GM18870 (cell line): ENCODE data around the gene FRA10AC1.

ENCODE experiments used
- ATAC-seq: cut with Tn5 transposase; IDR thresholded peaks from one replicate; pipeline ENCODE4 v1.9.1; 2021; ENCODE audit warnings: moderate library complexity; ENCODE audit not compliant: unreplicated experiment

Gene FRA10AC1

DNA sequence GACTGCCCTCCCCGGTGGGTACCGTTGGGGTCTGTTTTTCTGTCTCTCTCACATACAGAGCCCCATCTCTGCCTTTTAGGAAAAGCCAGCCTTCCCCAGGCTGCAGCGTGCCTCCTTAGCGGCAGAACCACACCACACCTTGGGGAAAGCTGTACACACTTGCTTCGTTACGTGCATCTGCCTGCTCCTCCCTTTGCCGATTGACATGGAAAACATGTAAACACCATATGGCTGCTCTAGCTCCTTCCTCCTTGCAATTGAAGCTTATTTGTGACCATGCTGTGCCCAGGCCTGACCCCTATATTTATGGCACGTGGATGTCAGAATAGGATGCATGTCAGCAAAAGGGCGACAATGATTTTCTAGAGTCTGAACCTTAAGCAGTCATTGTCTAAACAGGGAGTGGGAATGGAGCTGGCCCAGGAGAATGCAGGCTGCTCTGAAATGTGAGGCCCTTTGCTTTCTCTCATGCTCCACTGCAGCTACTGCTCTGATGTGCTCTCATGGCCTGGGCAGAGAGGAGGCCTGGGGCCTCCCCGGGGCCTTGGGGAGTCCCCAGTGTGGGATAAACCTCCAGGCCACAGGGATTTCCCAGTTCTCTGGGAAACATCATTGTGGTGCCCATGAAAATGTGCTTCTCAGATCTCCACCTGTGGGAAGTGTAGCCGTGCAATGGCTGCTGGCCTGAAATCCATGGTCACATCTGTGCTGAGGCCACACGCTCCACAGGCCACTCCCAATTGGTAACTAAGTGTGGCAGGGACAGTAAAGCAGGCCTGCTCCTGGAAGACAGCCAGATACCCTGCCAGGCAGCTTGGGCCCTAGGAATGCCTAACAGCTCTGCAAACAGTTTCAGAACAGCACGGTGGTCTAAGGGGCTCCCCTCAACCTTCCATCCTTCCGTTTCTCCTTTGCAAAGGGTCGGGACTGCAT lies 71.5 kb downstream of the FRA10AC1 start:
- no peak for ATAC-seq

DNA sequence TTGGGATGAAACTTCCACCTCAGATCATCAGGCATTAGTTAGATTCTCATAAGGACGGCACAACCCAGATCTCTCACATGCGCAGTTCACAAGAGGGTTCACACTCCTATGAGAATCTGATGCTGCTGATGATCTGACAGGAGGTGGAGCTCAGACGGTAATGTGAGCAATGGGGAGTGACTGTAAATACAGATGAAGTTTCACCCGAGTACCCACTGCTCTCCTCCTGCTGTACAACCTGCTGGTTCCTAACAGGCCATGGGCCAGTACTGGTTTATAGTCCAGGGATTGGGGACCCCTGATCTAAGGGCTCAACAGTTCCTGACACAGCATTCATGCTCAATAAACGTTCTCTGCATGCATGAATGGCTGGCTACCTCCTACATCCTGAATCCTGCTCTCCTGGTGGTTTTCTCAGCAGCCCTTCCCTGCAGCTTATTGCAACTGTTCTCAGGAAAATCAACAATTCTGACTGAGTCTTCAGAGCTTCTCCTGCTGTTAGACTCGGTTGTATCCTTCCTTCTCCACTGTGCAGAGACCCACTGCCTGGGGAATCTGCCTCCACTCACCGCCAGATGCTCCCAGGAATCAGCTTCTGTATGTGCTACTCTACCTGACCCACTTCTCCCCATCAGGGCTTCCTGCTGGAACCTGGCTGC lies 72.6 kb downstream of the FRA10AC1 start:
- ATAC-seq = no peak

DNA sequence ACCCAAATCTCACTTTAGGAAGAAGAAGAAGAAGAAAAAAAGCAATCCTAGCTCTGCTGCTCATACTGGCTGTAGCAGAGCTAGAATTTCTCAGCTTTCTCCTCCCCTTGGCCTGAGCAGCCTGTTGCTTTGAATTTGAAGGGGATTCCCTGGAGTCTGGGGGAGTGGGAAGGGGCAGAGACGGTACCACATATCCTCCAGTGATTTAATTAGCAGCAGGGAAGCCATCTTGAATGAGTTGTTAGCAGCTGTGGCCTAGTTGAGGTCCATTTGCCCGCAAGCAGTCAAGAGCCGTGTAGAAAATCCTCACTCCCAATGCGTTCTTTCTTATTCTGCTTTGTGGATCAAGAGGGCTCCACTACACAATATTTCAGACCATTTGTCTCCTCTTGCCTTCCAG lies 73.5 kb downstream of the FRA10AC1 start:
- no peak for ATAC-seq

DNA sequence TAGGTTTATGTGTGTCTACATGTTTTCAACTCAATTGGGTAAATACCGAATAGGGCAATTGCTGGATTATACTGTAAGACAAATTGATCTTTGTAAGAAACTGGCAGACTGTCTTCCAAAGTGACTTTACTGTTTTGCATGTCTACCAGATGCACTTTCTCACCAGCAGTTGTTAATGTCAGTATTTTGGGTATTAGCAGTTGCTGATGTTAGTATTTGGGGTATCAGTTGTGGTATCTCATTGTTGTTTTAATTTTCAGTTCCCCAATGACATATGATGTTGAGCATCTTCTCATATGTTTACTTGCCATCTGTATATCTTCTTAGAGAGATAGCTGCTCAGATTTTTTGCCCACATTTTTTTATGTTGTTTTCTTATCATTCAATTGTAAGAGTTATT lies 79.5 kb downstream of the FRA10AC1 start:
- no peak for ATAC-seq

DNA sequence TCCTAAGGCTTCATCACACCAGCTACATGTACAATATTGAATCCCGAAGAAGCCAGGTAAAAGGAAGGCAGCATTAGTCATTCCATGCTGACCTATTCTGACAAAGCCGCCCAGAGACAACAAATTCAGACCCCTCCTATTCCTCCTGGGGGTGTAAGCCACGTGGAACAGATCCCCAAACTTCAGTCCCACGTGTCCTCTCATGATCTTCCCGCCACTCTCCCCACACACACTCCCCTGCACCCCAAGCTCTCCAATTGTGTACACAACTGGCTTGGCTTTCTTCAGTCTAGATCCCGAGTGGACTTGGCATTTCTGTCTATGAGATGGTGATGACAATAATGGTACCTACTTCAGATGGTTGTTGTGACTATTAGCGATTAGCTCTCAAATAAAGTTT lies 81.5 kb downstream of the FRA10AC1 start:
- ATAC-seq = no peak
